ENCODE measurements around the gene CYP11A1.

- no peak for TF ChIP-seq POLR2AphosphoS5 (IDR thresholded peaks at IDR 0.05; ENCODE audit: borderline replicate concordance, low read depth, low read length)
- no peak for TF ChIP-seq EZH2 (IDR thresholded peaks at IDR 0.05)
- no peak for TF ChIP-seq FOXP2 (optimal IDR thresholded peaks at IDR 0.05; ENCODE audit: control extremely low read depth, extremely low read length, insufficient read depth)
These were observed 18.3 kb upstream of the CYP11A1 start for GRCh38 chr15:74385733-74386132.

Measured in SK-N-MC (cell line).